IMR-90 (cell line): ENCODE data around the gene MDM2.
A peak's percentile ranks its signal among the peaks of the same experiment; 100 is the strongest.

Experiments
- CEBPB ChIP-seq: IDR thresholded peaks from 2 replicates; pipeline ENCODE4 v1.6.1; 2012; ENCODE audit warnings: low read depth, low read length, improper control_type of control experiment
- CHD1 ChIP-seq: IDR thresholded peaks from 2 replicates; pipeline ENCODE4 v1.6.1; 2012; ENCODE audit warnings: low read depth, low read length, improper control_type of control experiment
- FOS ChIP-seq: fragments of 150-350 bp; IDR thresholded peaks from 2 replicates; pipeline ENCODE4 v1.6.1; 2016; ENCODE audit warnings: low read depth, low read length
- MAFK ChIP-seq: IDR thresholded peaks from 2 replicates; pipeline ENCODE4 v1.6.1; 2012; ENCODE audit warnings: low read depth, low read length, improper control_type of control experiment
- MXI1 ChIP-seq: IDR thresholded peaks from 2 replicates; pipeline ENCODE4 v1.6.1; 2012; ENCODE audit warnings: low read depth, mild to moderate bottlenecking, low read length, moderate library complexity, borderline replicate concordance
- NFE2L2 ChIP-seq: fragments of 150-350 bp; IDR thresholded peaks from 2 replicates; pipeline ENCODE4 v1.6.1; 2016; ENCODE audit warnings: low read depth, mild to moderate bottlenecking, low read length
- POLR2A ChIP-seq: IDR thresholded peaks from 2 replicates; pipeline ENCODE4 v1.6.1; 2012; ENCODE audit warnings: mild to moderate bottlenecking, low read depth, low read length
- RAD21 ChIP-seq: IDR thresholded peaks from 2 replicates; pipeline ENCODE4 v1.6.1; 2012; ENCODE audit warnings: low read length, improper control_type of control experiment
- RCOR1 ChIP-seq: IDR thresholded peaks from 2 replicates; pipeline ENCODE4 v1.6.1; 2012; ENCODE audit warnings: mild to moderate bottlenecking, low read length, improper control_type of control experiment; ENCODE audit not compliant: insufficient replicate concordance
- RFX5 ChIP-seq: IDR thresholded peaks from 2 replicates; pipeline ENCODE4 v1.8.0; 2012; ENCODE audit warnings: low read depth, mild to moderate bottlenecking, low read length, moderate library complexity
- TF ChIP-seq, protein P1 (sequence below): conservative IDR thresholded peaks from 2 replicates; pipeline ENCODE4 v1.5.1; 2012; ENCODE audit warnings: mild to moderate bottlenecking, low read depth, low read length, improper control_type of control experiment
- TF ChIP-seq, protein P2 (sequence below): fragments of 150-350 bp; IDR thresholded peaks from 2 replicates; pipeline ENCODE4 v1.6.1; 2017; ENCODE audit warnings: mild to moderate bottlenecking, antibody characterized with exemption, low read length, low read depth
- TF ChIP-seq, protein P3 (sequence below): fragments of 150-350 bp; IDR thresholded peaks from 2 replicates; pipeline ENCODE4 v1.6.1; 2016; ENCODE audit warnings: low read depth, mild to moderate bottlenecking, low read length, moderate library complexity, borderline replicate concordance

DNA sequence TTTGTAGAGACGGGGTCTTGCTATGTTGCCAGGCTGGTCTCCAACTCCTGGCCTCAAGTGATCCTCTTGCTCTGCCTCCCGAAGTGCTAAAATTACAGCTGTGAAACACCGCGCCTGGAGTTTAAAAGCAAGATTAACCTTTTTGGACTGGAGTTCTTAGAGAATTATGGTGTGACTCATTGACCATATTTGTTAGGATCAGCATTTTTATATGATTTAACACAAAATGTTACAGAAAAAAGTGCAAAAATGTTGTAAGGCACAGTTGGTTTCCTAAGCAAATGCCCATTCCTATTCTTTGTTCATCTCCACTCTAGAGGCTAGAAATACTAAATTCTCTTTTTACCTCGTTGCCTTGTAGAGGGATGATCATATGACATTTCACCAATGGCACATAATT is 34.4 kb upstream of the MDM2 start:
- TF ChIP-seq RAD21 (no peak), POLR2A (no peak), CEBPB (no peak), RFX5 (no peak), NFE2L2 (no peak), MXI1 (no peak), CHD1 (no peak), RCOR1 (no peak), FOS (no peak), MAFK (peak; percentile 59)
- TF ChIP-seq, protein P1, sequence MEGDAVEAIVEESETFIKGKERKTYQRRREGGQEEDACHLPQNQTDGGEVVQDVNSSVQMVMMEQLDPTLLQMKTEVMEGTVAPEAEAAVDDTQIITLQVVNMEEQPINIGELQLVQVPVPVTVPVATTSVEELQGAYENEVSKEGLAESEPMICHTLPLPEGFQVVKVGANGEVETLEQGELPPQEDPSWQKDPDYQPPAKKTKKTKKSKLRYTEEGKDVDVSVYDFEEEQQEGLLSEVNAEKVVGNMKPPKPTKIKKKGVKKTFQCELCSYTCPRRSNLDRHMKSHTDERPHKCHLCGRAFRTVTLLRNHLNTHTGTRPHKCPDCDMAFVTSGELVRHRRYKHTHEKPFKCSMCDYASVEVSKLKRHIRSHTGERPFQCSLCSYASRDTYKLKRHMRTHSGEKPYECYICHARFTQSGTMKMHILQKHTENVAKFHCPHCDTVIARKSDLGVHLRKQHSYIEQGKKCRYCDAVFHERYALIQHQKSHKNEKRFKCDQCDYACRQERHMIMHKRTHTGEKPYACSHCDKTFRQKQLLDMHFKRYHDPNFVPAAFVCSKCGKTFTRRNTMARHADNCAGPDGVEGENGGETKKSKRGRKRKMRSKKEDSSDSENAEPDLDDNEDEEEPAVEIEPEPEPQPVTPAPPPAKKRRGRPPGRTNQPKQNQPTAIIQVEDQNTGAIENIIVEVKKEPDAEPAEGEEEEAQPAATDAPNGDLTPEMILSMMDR: no peak
- TF ChIP-seq, protein P2, sequence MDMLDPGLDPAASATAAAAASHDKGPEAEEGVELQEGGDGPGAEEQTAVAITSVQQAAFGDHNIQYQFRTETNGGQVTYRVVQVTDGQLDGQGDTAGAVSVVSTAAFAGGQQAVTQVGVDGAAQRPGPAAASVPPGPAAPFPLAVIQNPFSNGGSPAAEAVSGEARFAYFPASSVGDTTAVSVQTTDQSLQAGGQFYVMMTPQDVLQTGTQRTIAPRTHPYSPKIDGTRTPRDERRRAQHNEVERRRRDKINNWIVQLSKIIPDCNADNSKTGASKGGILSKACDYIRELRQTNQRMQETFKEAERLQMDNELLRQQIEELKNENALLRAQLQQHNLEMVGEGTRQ: no peak
- TF ChIP-seq, protein P3, sequence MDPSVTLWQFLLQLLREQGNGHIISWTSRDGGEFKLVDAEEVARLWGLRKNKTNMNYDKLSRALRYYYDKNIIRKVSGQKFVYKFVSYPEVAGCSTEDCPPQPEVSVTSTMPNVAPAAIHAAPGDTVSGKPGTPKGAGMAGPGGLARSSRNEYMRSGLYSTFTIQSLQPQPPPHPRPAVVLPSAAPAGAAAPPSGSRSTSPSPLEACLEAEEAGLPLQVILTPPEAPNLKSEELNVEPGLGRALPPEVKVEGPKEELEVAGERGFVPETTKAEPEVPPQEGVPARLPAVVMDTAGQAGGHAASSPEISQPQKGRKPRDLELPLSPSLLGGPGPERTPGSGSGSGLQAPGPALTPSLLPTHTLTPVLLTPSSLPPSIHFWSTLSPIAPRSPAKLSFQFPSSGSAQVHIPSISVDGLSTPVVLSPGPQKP: no peak
